Lower leg skin (tissue), 4 donors: ENCODE measurements around the gene MYO10. TPM values are rescaled to one million over a fixed set of nuclear protein-coding genes. Genes with fewer than 3 reads are reported as not detected.

Source experiments
- DNase-seq, 2 donors: peaks; one replicate each; pipeline ENCODE4 v3.0.0-alpha.2; 2019; ENCODE audit warnings: low spot score in 2 of 2
- H3K4me3 ChIP-seq: fragments of 200-600 bp; sonication (generic); 2 replicates; pipeline ENCODE4 v1.5.1; 2017; ENCODE audit warnings: mild to moderate bottlenecking, low read depth; ENCODE audit not compliant: poor library complexity, severe bottlenecking
- POLR2A ChIP-seq, 2 donors: fragments of 450-650 bp; IDR thresholded peaks; one replicate each; pipeline ENCODE4 v1.6.1; 2016 to 2017; ENCODE audit warnings: antibody characterized with exemption in 2 of 2, mild to moderate bottlenecking in 1 of 2, moderate library complexity in 1 of 2
- WGBS, 2 donors: methylation state at CpG; one replicate each; pipeline ENCODE4 v1.1.5; 2018; 5-methylcytosine and 5-hydroxymethylcytosine counted together
- intact Hi-C: fragments of 100-400 bp; cut with DNase I; formaldehyde crosslinking; loops from one replicate; pipeline ENCODE4 v1.15.0; 2023; ENCODE audit warnings: low total_unique reads
- total RNA-seq, 4 donors: library from RNA; depleted of rRNA; stranded (reverse); fragments of >200 nt; gene quantifications; one replicate each; pipeline ENCODE4 v1.1.0, GENCODE V29; 2016
- TF ChIP-seq, protein P1 (sequence below), 3 donors: fragments of 450-650 bp; IDR thresholded peaks; one replicate each; pipeline ENCODE4 v1.5.1; 2016; ENCODE audit warnings: antibody characterized with exemption in 3 of 3, mild to moderate bottlenecking in 3 of 3, moderate library complexity in 2 of 3

MYO10 gene
- total RNA-seq, 4 donors from 2014 or later: 34.7 to 57.4 (median 47.3) TPM

DNA sequence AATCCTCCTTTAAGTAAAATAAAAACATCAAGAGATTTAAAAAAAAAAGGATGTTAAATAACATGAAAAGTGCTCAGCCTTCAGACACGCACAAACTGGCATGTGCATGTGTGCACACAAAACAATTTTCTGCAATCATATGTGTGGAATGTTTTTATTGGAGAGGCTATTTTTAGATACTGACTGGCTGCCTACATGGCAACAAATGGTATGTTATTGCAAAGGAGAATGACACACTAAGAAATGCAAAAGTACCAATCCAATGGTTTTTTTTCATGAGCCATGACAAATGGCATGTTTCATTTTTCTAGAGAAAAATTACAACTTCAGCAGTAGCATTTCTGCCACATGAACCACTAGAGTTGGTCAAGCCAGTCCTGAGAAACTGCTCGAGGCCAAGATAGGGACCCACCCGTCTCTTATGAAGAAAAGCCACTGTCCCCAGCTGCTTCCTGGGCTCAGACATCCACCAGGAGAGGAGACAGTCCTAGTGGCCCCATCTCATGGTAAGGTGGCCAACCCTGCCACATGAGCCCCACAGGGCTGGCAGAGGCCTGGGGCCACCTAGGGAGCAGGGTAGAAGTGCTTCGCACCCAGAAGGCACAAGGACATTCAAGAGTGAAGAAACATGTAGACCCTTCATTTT is 116.4 kb downstream of the MYO10 start:
- intact Hi-C loops: no loop called here
- DNase-seq: no peak
- no peak overlapping the region for H3K4me3 ChIP-seq
- no peak for TF ChIP-seq POLR2A (IDR thresholded peaks at IDR 0.05)
- TF ChIP-seq, protein P1, sequence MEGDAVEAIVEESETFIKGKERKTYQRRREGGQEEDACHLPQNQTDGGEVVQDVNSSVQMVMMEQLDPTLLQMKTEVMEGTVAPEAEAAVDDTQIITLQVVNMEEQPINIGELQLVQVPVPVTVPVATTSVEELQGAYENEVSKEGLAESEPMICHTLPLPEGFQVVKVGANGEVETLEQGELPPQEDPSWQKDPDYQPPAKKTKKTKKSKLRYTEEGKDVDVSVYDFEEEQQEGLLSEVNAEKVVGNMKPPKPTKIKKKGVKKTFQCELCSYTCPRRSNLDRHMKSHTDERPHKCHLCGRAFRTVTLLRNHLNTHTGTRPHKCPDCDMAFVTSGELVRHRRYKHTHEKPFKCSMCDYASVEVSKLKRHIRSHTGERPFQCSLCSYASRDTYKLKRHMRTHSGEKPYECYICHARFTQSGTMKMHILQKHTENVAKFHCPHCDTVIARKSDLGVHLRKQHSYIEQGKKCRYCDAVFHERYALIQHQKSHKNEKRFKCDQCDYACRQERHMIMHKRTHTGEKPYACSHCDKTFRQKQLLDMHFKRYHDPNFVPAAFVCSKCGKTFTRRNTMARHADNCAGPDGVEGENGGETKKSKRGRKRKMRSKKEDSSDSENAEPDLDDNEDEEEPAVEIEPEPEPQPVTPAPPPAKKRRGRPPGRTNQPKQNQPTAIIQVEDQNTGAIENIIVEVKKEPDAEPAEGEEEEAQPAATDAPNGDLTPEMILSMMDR (IDR thresholded peaks at IDR 0.05): no peak
- WGBS, 2 donors: 54 to 55% methylated on average over 4 of the region's 4 CpGs

DNA sequence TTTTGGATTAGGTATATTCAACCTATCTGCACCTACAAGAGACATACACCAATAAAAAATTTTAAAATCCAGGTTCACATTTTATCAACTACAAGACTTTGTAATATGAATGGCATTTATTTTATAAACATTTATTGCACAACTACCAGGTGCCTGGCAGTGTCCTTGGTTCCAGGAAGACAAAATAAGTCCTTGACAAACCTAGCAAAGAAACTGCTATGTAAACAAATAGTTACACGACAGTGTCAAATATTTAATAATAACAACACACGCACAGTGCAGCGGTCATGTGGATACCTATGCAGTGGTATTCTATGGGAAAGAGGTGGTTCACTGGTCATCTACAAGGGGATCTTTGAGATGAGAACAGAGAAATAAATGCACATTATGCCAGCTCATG is 120.7 kb downstream of the MYO10 start:
- DNase-seq: no peak
- H3K4me3 ChIP-seq: no peak overlapping the region
- intact Hi-C loops: no loop called here
- TF ChIP-seq, protein P1 (IDR thresholded peaks at IDR 0.05): no peak
- TF ChIP-seq POLR2A (IDR thresholded peaks at IDR 0.05): no peak
- 72 to 75% methylated on average over 3 of the region's 3 CpGs for WGBS, 2 donors

DNA sequence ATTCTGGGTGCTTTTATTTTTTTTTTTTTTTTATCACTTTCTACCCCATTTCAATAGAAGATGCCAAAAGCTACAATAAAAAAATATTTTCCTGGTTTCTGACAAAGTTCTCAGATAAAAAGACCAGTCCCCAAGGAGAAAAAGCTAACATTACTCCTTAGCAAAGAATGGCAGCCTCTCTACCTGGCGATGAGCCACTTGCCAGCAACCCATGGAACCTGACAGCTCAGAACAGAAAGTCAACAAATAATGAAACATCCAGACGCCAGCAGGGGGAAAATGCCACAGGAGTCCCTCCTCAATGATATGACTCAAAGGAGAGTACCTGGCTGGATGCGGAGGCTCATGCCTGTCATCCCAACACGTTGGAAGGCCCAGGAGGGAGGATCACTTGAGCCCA is 123.2 kb downstream of the MYO10 start:
- no peak overlapping the region for H3K4me3 ChIP-seq
- 84% methylated on average over 4 of the region's 4 CpGs for WGBS, 2 donors
- TF ChIP-seq, protein P1 (IDR thresholded peaks at IDR 0.05): no peak
- no peak for TF ChIP-seq POLR2A (IDR thresholded peaks at IDR 0.05)
- intact Hi-C loops: no loop called here
- DNase-seq: no peak

DNA sequence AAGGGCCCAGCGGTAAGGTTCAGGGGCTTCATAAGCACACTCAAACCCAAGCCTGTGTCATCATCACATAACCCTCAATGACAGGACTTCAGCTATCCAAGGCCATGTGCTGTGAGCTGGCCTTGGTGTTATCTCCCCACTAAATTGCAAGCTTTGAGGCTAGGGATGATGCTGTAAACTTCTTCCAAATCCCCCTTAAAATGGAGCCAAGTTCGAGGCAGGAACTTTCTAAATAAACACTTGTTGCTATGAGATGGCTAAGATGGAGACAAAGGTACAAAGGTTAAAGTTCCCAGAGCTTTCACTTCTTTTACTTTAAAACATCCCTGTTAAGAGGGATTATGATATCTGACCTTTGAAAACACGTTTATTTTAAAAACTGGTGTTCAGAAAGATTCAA is 123.6 kb downstream of the MYO10 start:
- DNase-seq: no peak
- no peak for TF ChIP-seq POLR2A (IDR thresholded peaks at IDR 0.05)
- TF ChIP-seq, protein P1 (IDR thresholded peaks at IDR 0.05): no peak
- H3K4me3 ChIP-seq: no peak overlapping the region
- intact Hi-C loops: no loop called here
- WGBS, 2 donors: 79 to 90% methylated on average over 3 of the region's 3 CpGs

DNA sequence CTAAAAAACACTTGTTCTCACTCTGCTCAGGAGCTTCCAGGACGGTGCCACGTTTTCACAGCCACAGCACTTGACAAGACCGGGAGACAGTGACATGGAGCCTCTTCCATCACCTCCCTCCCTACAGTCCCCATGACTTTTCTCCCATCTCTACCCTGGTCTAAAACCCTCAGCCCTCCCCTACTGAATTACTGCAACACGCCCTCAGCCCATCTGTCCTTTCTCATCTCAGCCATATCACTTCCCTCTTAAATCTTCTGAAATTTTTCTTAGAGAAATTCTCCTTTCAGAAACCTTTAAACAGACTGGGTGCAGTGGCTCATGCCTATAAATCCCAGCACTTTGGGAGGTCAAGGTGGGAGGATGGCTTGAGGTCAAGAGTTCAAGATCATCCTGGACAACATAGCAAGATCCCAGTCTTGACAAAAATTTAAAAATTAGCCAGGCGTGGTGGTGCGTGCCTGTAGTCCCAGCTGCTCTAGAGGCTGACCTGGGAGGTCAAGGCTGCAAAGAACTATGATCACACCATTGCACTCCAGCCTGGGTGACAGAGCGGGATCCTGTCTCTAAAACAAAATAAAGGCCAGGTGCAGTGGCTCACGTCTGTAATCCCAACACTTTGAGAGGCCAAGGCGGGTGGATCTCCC is 125.8 kb downstream of the MYO10 start:
- TF ChIP-seq, protein P1 (IDR thresholded peaks at IDR 0.05): no peak
- no peak for TF ChIP-seq POLR2A (IDR thresholded peaks at IDR 0.05)
- DNase-seq: no peak
- intact Hi-C loops: no loop called here
- no peak overlapping the region for H3K4me3 ChIP-seq
- WGBS, 2 donors: 75 to 78% methylated on average over 9 of the region's 9 CpGs
